ENCODE data around the gene LRRC26.

- TF ChIP-seq GATA2 (IDR thresholded peaks at IDR 0.05; ENCODE audit: low read depth, low read length) (no peak), GATA3 (IDR thresholded peaks at IDR 0.05; ENCODE audit: low read depth, low read length) (no peak)
Measured at GRCh38 chr9:137188490-137189296, 18.8 kb upstream of the LRRC26 start, which contains the start of the genes ANAPC2 and SSNA1.
